Uterus (tissue), 2 donors: ENCODE results near the gene GMNC.
A peak's percentile ranks its signal among the peaks of the same experiment; 100 is the strongest.

Source experiments
- CTCF ChIP-seq, 4 experiments: fragments of 200-600 bp in 2 of 4; fragments of 450-650 bp in 2 of 4; sonication (generic) in 2 of 4; IDR thresholded peaks; one replicate each; pipeline ENCODE4 v1.5.1; 2016 to 2019; ENCODE audit warnings: antibody characterized with exemption in 4 of 4, mild to moderate bottlenecking in 2 of 4, moderate library complexity in 1 of 4
- POLR2A ChIP-seq, 2 donors: fragments of 450-650 bp; IDR thresholded peaks; one replicate each; pipeline ENCODE4 v1.6.1; 2016; ENCODE audit warnings: antibody characterized with exemption in 2 of 2, mild to moderate bottlenecking in 1 of 2, moderate library complexity in 1 of 2

GRCh38 chr3:190883973-190884832, 21.7 kb upstream of the GMNC start:
- TF ChIP-seq CTCF (IDR thresholded peaks at IDR 0.05) (peak; percentile 53 to 73 (median 60)), POLR2A (IDR thresholded peaks at IDR 0.05) (no peak)
